Muscle of leg (tissue), 11 donors: Measurements from ENCODE around the gene SLC25A23. TPM values are rescaled to one million over a fixed set of nuclear protein-coding genes. Genes with fewer than 3 reads are reported as not detected.

Experiments used
- DNase-seq: peaks from one replicate; pipeline ENCODE4 v3.0.0; 2013
- H3K27ac ChIP-seq: one replicate; pipeline ENCODE4 v1.5.1; 2013; ENCODE audit warnings: mild to moderate bottlenecking, low read length, control low read depth
- H3K27me3 ChIP-seq: one replicate; pipeline ENCODE4 v1.6.1; 2013; ENCODE audit warnings: low read length; ENCODE audit not compliant: control insufficient read depth, insufficient read depth
- H3K36me3 ChIP-seq: one replicate; pipeline ENCODE4 v1.6.1; 2013; ENCODE audit warnings: low read length; ENCODE audit not compliant: control insufficient read depth, insufficient read depth
- H3K4me1 ChIP-seq: one replicate; pipeline ENCODE4 v1.6.1; 2013; ENCODE audit warnings: low read length; ENCODE audit not compliant: control insufficient read depth, insufficient read depth
- H3K4me3 ChIP-seq: one replicate; pipeline ENCODE4 v1.5.1; 2013; ENCODE audit warnings: low read length, control low read depth
- H3K9me3 ChIP-seq: replicated peaks from 2 replicates; pipeline ENCODE4 v1.6.1; 2013; ENCODE audit warnings: low read depth, low read length; ENCODE audit not compliant: control insufficient read depth
- WGBS: methylation state at CpG from one replicate; pipeline ENCODE4 v1.1.5; 2013; ENCODE audit warnings: missing lambda C conversion rate; ENCODE audit not compliant: insufficient coverage; 5-methylcytosine and 5-hydroxymethylcytosine counted together
- polyA plus RNA-seq, 8 donors: library from polyadenylated mRNA; unstranded; fragments of 120-200 nt; gene quantifications; one replicate each; pipeline versions ENCODE4 v1.2.1 to v1.2.3, GENCODE V29; 2013; ENCODE audit warnings: inconsistent platforms in 1 of 8, low replicate concordance in 1 of 8; ENCODE audit not compliant: insufficient read length in 8 of 8, insufficient read depth in 1 of 8
- total RNA-seq: library from RNA; stranded (reverse); fragments of 120-200 nt; gene quantifications from one replicate; pipeline ENCODE4 v1.2.4, GENCODE V29; 2013

The SLC25A23 gene
- total and polyA plus RNA-seq, 9 donors = 16.7 to 41.7 (median 31.4) TPM

- WGBS = 71% methylated on average over 6 of the region's 17 CpGs
- peaks cover 25% of the 10 kb centered on the region for H3K36me3 ChIP-seq
- no peak overlapping the region for H3K27ac ChIP-seq
- H3K4me3 ChIP-seq = no peak overlapping the region
- no peak for DNase-seq
- peaks cover 5% of the 10 kb centered on the region for H3K27me3 ChIP-seq
- H3K9me3 ChIP-seq = peaks cover 18% of the 10 kb centered on the region
- peaks cover 13% of the 10 kb centered on the region for H3K4me1 ChIP-seq
Measured at GRCh38 chr19:6457958-6458694, 1.5 kb downstream of the SLC25A23 start.

DNA sequence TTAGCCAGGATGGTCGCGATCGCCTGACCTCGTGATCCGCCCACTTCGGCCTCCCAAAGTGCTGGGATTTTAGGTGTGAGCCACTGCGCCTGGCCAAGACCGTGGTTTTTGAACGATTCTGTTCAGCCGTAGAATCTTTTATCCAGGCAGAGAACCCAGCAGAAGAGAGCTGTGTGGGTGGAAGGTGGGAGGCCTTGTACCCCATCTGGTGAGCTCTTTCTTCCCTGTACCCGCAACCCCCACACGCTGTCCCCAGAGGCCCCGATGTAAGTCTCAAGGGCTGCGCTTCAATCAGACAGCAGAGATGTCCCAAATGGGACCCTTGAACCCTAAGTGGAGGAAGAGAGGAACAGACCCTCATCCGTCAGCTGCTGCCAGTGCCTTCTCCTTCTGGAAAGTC lies 3.7 kb downstream of the SLC25A23 start:
- Histone ChIP-seq H3K4me3 (no peak overlapping the region), H3K36me3 (peaks cover 30% of the 10 kb centered on the region), H3K4me1 (peaks cover 13% of the 10 kb centered on the region), H3K9me3 (peaks cover 18% of the 10 kb centered on the region), H3K27ac (no peak overlapping the region), H3K27me3 (no peaks in the 10 kb centered on the region)
- DNase-seq = no peak
- WGBS = 97% methylated on average over 9 of the region's 15 CpGs

DNA sequence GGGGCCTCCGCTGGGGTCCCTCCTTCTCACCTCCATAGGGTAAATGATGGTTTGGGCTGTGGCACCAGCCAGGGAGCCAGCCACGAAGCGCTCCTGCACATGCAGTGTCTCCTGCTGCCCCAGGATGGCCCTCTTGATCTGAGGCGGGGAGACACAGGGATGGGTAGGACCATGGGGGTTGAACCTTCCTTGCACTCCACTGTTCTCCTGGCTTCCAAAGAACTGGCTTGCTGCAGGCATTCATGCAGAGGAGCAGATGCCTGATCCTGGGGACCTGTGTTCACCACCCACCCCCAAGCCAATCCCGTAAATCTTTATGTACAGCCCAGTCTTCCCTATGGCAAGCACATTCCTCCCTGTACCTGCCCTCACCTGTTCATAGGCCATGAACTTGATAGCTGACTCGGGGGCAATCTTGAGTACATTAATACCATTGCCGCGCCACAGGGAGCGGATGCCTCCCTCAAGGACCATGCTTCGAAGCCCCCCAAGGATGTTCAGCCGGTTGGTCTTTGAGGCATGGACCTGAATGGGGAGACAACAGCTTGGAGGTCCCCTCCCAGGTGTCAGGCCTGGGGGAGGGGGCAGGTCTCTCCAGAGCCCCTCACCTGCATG lies 5.5 kb downstream of the SLC25A23 start:
- peaks cover 18% of the 10 kb centered on the region for H3K9me3 ChIP-seq
- peaks cover 33% of the 10 kb centered on the region for H3K36me3 ChIP-seq
- no peaks in the 10 kb centered on the region for H3K27me3 ChIP-seq
- no peak for DNase-seq
- no peak overlapping the region for H3K27ac ChIP-seq
- H3K4me3 ChIP-seq = no peak overlapping the region
- H3K4me1 ChIP-seq = peaks cover 6% of the 10 kb centered on the region
- WGBS = 100% methylated on average over 3 of the region's 11 CpGs

DNA sequence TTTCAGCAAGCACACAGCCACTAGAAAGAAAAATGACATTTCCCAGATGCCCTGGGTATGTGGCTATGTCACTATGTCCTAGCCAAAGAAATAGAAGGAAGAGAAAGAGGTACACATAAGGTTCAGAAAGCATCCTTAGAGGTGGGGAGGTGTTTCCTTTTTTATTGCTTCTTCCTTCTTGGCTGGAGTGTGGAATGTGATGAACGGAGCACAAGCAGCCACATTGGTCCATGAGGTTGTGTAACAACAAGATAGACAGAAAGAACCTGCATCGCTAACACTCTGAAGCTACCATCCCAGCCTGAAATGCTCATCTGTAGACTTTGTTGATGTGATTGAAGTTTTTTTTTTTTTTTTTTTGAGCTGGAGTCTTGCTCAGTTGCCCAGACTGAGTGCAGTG lies 6.7 kb downstream of the SLC25A23 start:
- Histone ChIP-seq H3K4me3 (no peak overlapping the region), H3K9me3 (peaks cover 18% of the 10 kb centered on the region), H3K27me3 (no peaks in the 10 kb centered on the region), H3K4me1 (no peaks in the 10 kb centered on the region), H3K36me3 (peaks cover 33% of the 10 kb centered on the region), H3K27ac (no peak overlapping the region)
- no CpG with 5 or more reads among the region's 2 CpGs for WGBS
- DNase-seq = no peak

- DNase-seq = no peak
- Histone ChIP-seq H3K27ac (no peak overlapping the region), H3K27me3 (no peaks in the 10 kb centered on the region), H3K9me3 (peaks cover 18% of the 10 kb centered on the region), H3K4me3 (no peak overlapping the region), H3K36me3 (peaks cover 33% of the 10 kb centered on the region), H3K4me1 (no peaks in the 10 kb centered on the region)
- 96% methylated on average over 18 of the region's 19 CpGs for WGBS
Measured at GRCh38 chr19:6452223-6452614, 7.4 kb downstream of the SLC25A23 start.

GRCh38 chr19:6451583-6452222 lies 7.9 kb downstream of the SLC25A23 start:
- Histone ChIP-seq H3K4me3 (no peak overlapping the region), H3K27me3 (no peaks in the 10 kb centered on the region), H3K9me3 (peaks cover 18% of the 10 kb centered on the region), H3K27ac (no peak overlapping the region), H3K4me1 (no peaks in the 10 kb centered on the region), H3K36me3 (peaks cover 33% of the 10 kb centered on the region)
- WGBS = 80% methylated on average over 1 of the region's 7 CpGs
- no peak for DNase-seq

- 90% methylated on average over 3 of the region's 5 CpGs for WGBS
- DNase-seq = no peak
- H3K36me3 ChIP-seq = peaks cover 33% of the 10 kb centered on the region
Measured at GRCh38 chr19:6450166-6450565, 9.4 kb downstream of the SLC25A23 start.

GRCh38 chr19:6448045-6448444 lies 11.5 kb downstream of the SLC25A23 start:
- Histone ChIP-seq H3K36me3 (peaks cover 18% of the 10 kb centered on the region), H3K27ac (no peak overlapping the region), H3K9me3 (peaks cover 5% of the 10 kb centered on the region), H3K27me3 (no peaks in the 10 kb centered on the region), H3K4me3 (no peak overlapping the region), H3K4me1 (no peaks in the 10 kb centered on the region)
- 94% methylated on average over 2 of the region's 3 CpGs for WGBS
- DNase-seq = no peak

More at GRCh38 chr19:6450166-6450565, 9.4 kb downstream of the SLC25A23 start:
- H3K27me3 ChIP-seq = no peaks in the 10 kb centered on the region
- no peak overlapping the region for H3K27ac ChIP-seq
- peaks cover 18% of the 10 kb centered on the region for H3K9me3 ChIP-seq
- H3K4me3 ChIP-seq = no peak overlapping the region
- H3K4me1 ChIP-seq = no peaks in the 10 kb centered on the region

DNA sequence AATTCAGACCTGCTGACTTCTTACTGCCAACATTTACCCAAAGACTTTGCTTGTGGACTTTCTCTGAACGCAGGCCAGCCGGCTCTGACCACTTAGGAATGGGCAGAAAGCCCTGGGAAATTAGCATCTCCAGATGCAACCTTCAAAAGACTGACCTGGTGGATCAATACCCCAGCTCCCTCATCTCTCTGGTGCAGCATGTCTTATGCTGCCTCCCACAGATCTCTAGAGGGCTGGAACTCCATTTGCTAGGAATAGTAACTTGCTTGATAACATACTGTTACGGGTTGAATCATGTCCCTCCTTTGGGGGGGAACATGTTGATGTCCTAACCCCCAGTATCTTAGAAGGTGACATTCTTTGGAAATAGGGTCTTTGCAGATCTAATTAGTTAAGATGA lies 13.1 kb downstream of the SLC25A23 start:
- H3K4me3 ChIP-seq = no peak overlapping the region
- WGBS = no CpG with 5 or more reads among the region's 3 CpGs
- H3K27ac ChIP-seq = no peak overlapping the region
- H3K27me3 ChIP-seq = no peaks in the 10 kb centered on the region
- H3K36me3 ChIP-seq = peaks cover 13% of the 10 kb centered on the region
- no peaks in the 10 kb centered on the region for H3K4me1 ChIP-seq
- H3K9me3 ChIP-seq = peaks cover 5% of the 10 kb centered on the region
- no peak for DNase-seq

GRCh38 chr19:6443986-6444385 lies 15.6 kb downstream of the SLC25A23 start:
- Histone ChIP-seq H3K9me3 (peaks cover 5% of the 10 kb centered on the region), H3K27me3 (no peaks in the 10 kb centered on the region), H3K4me3 (no peak overlapping the region), H3K36me3 (peaks cover 10% of the 10 kb centered on the region), H3K4me1 (no peaks in the 10 kb centered on the region), H3K27ac (no peak overlapping the region)
- WGBS = 93% methylated on average over 12 of the region's 13 CpGs
- no peak for DNase-seq
